ENCODE data around the gene CNTN4.

CNTN4 gene

GRCh38 chr3:2558796-2559195 is 460.1 kb downstream of the CNTN4 start:
- no peak overlapping the region for H3K27ac ChIP-seq
- no peak for DNase-seq (ENCODE audit: low read depth, low spot score)

- no peak for DNase-seq (ENCODE audit: low read depth, low spot score)
- H3K27ac ChIP-seq: no peak overlapping the region
Observed at GRCh38 chr3:2567451-2567850, 468.8 kb downstream of the CNTN4 start.

- no peak for DNase-seq (ENCODE audit: low read depth, low spot score)
- H3K27ac ChIP-seq: no peak overlapping the region
Observed at GRCh38 chr3:2568156-2568555, 469.5 kb downstream of the CNTN4 start.

GRCh38 chr3:2568929-2569328 is 470.3 kb downstream of the CNTN4 start:
- no peak overlapping the region for H3K27ac ChIP-seq
- no peak for DNase-seq (ENCODE audit: low read depth, low spot score)

GRCh38 chr3:2577571-2577970 is 478.9 kb downstream of the CNTN4 start:
- no peak overlapping the region for H3K27ac ChIP-seq
- DNase-seq (ENCODE audit: low read depth, low spot score): no peak

GRCh38 chr3:2578560-2578959 is 479.9 kb downstream of the CNTN4 start:
- DNase-seq (ENCODE audit: low read depth, low spot score): no peak
- no peak overlapping the region for H3K27ac ChIP-seq

GRCh38 chr3:2579206-2579605 is 480.5 kb downstream of the CNTN4 start:
- H3K27ac ChIP-seq: no peak overlapping the region
- DNase-seq (ENCODE audit: low read depth, low spot score): no peak

- DNase-seq (ENCODE audit: low read depth, low spot score): no peak
Observed at GRCh38 chr3:2583046-2583445, 484.4 kb downstream of the CNTN4 start.

GRCh38 chr3:2589336-2589969 is 490.8 kb downstream of the CNTN4 start:
- DNase-seq (ENCODE audit: low read depth, low spot score): no peak
- H3K27ac ChIP-seq: no peak overlapping the region

More at GRCh38 chr3:2583046-2583445, 484.4 kb downstream of the CNTN4 start:
- no peak overlapping the region for H3K27ac ChIP-seq

GRCh38 chr3:2595486-2595885 is 496.8 kb downstream of the CNTN4 start:
- DNase-seq (ENCODE audit: low read depth, low spot score): no peak
- no peak overlapping the region for H3K27ac ChIP-seq

GRCh38 chr3:2597615-2598014 is 498.9 kb downstream of the CNTN4 start:
- no peak overlapping the region for H3K27ac ChIP-seq
- DNase-seq (ENCODE audit: low read depth, low spot score): no peak

- no peak for DNase-seq (ENCODE audit: low read depth, low spot score)
Observed at GRCh38 chr3:2599471-2599870, 500.8 kb downstream of the CNTN4 start.

GRCh38 chr3:2603692-2604289 is 505.1 kb downstream of the CNTN4 start:
- no peak overlapping the region for H3K27ac ChIP-seq
- DNase-seq (ENCODE audit: low read depth, low spot score): no peak

More at GRCh38 chr3:2599471-2599870, 500.8 kb downstream of the CNTN4 start:
- no peak overlapping the region for H3K27ac ChIP-seq

GRCh38 chr3:2614578-2614977 is 515.9 kb downstream of the CNTN4 start:
- no peak for DNase-seq (ENCODE audit: low read depth, low spot score)
- no peak overlapping the region for H3K27ac ChIP-seq

GRCh38 chr3:2615080-2615479 is 516.4 kb downstream of the CNTN4 start:
- DNase-seq (ENCODE audit: low read depth, low spot score): no peak
- H3K27ac ChIP-seq: no peak overlapping the region

- no peak overlapping the region for H3K27ac ChIP-seq
- no peak for DNase-seq (ENCODE audit: low read depth, low spot score)
Observed at GRCh38 chr3:2623436-2623835, 524.8 kb downstream of the CNTN4 start.

GRCh38 chr3:2628117-2628516 is 529.5 kb downstream of the CNTN4 start:
- no peak overlapping the region for H3K27ac ChIP-seq
- no peak for DNase-seq (ENCODE audit: low read depth, low spot score)

GRCh38 chr3:2635511-2635910 is 536.8 kb downstream of the CNTN4 start:
- no peak overlapping the region for H3K27ac ChIP-seq
- DNase-seq (ENCODE audit: low read depth, low spot score): no peak

- no peak overlapping the region for H3K27ac ChIP-seq
Observed at GRCh38 chr3:2643606-2644005, 544.9 kb downstream of the CNTN4 start.

GRCh38 chr3:2645001-2645400 is 546.3 kb downstream of the CNTN4 start:
- no peak for DNase-seq (ENCODE audit: low read depth, low spot score)
- no peak overlapping the region for H3K27ac ChIP-seq

More at GRCh38 chr3:2643606-2644005, 544.9 kb downstream of the CNTN4 start:
- DNase-seq (ENCODE audit: low read depth, low spot score): no peak

GRCh38 chr3:2650746-2651145 is 552.1 kb downstream of the CNTN4 start:
- no peak overlapping the region for H3K27ac ChIP-seq
- no peak for DNase-seq (ENCODE audit: low read depth, low spot score)

- no peak overlapping the region for H3K27ac ChIP-seq
- no peak for DNase-seq (ENCODE audit: low read depth, low spot score)
Observed at GRCh38 chr3:2652386-2652785, 553.7 kb downstream of the CNTN4 start.

Data from epithelial cell of prostate (primary cell).